K562 (cell line): Measurements from ENCODE around the gene ROPN1L. TPM values are rescaled to one million over a fixed set of nuclear protein-coding genes. Genes with fewer than 3 reads are reported as not detected.

ENCODE experiments used
- CBX3 ChIP-seq, 2 experiments: IDR thresholded peaks; 1 replicate in 1 of 2; 2 replicates in 1 of 2; pipeline ENCODE4 v1.6.1; 2012; ENCODE audit warnings: inconsistent platforms in 2 of 2, low read length in 2 of 2, borderline replicate concordance in 1 of 2, control low read depth in 1 of 2
- CCNT2 ChIP-seq: IDR thresholded peaks from 2 replicates; pipeline ENCODE4 v1.6.1; 2011; ENCODE audit warnings: borderline replicate concordance, low read depth, mild to moderate bottlenecking, moderate library complexity, mixed read lengths, low read length; ENCODE audit not compliant: insufficient read length; ENCODE audit errors: extremely low read depth
- EGR1 ChIP-seq: fragments of 450-650 bp; conservative IDR thresholded peaks from 2 replicates; pipeline ENCODE4 v1.6.1; 2017; ENCODE audit warnings: mild to moderate bottlenecking
- GABPA ChIP-seq: fragments of 200-800 bp; sonication (Bioruptor generic); conservative IDR thresholded peaks from 2 replicates; pipeline ENCODE4 v1.6.1; 2016; ENCODE audit warnings: low read depth, missing genetic modification characterization, missing compliant biosample characterization
- GATA2 ChIP-seq: sonication (generic); formaldehyde crosslinking; IDR thresholded peaks from 2 replicates; pipeline ENCODE4 v1.4.0; 2020; ENCODE audit warnings: mild to moderate bottlenecking, missing genetic modification reagents
- HDAC1 ChIP-seq, 2 experiments: fragments of 450-650 bp; IDR thresholded peaks; 2 replicates each; pipeline ENCODE4 v1.6.1; 2016 to 2017; ENCODE audit warnings: inconsistent platforms in 1 of 2, mild to moderate bottlenecking in 1 of 2, moderate library complexity in 1 of 2
- MITF ChIP-seq: IDR thresholded peaks from 2 replicates; pipeline ENCODE4 v1.6.1; 2014; ENCODE audit warnings: antibody characterized with exemption
- NFE2L1 ChIP-seq: fragments of 450-650 bp; IDR thresholded peaks from 2 replicates; pipeline ENCODE4 v1.6.1; 2016; ENCODE audit warnings: missing genetic modification characterization, low read depth, mild to moderate bottlenecking, missing compliant biosample characterization, moderate library complexity, borderline replicate concordance
- NONO ChIP-seq, 2 experiments: fragments of 200-400 bp in 1 of 2; fragments of 450-650 bp in 1 of 2; formaldehyde crosslinking in 1 of 2; IDR thresholded peaks; 2 replicates each; pipeline ENCODE4 v1.6.1; 2017; ENCODE audit warnings: low read depth in 2 of 2, mild to moderate bottlenecking in 2 of 2, moderate library complexity in 2 of 2, low read length in 1 of 2
- OTX1 ChIP-seq: fragments of 450-650 bp; formaldehyde crosslinking; IDR thresholded peaks from 2 replicates; pipeline ENCODE4 v1.4.0; 2022; ENCODE audit warnings: mild to moderate bottlenecking
- PHB ChIP-seq: fragments of 250-450 bp; sonication (Bioruptor Pico); IDR thresholded peaks from 2 replicates; pipeline ENCODE4 v1.5.0; 2021
- PHF21A ChIP-seq: fragments of 450-650 bp; IDR thresholded peaks from 2 replicates; pipeline ENCODE4 v1.6.1; 2017; ENCODE audit warnings: low read depth, borderline replicate concordance
- RBM17 ChIP-seq: fragments of 200-400 bp; formaldehyde crosslinking; IDR thresholded peaks from 2 replicates; pipeline ENCODE4 v1.6.1; 2017; ENCODE audit warnings: low read depth, mild to moderate bottlenecking, low read length, borderline replicate concordance
- SAFB2 ChIP-seq: fragments of 200-400 bp; formaldehyde crosslinking; IDR thresholded peaks from 2 replicates; pipeline ENCODE4 v1.6.1; 2018; ENCODE audit warnings: borderline replicate concordance, low read length, low read depth, moderate library complexity; ENCODE audit not compliant: severe bottlenecking
- SFPQ ChIP-seq: fragments of 200-400 bp; formaldehyde crosslinking; IDR thresholded peaks from 2 replicates; pipeline ENCODE4 v1.6.1; 2017; ENCODE audit warnings: mild to moderate bottlenecking, low read depth, low read length, moderate library complexity
- TSHZ1 ChIP-seq: fragments of 250-450 bp; sonication (Bioruptor Pico); IDR thresholded peaks from 2 replicates; pipeline ENCODE4 v1.4.0; 2020; ENCODE audit warnings: mild to moderate bottlenecking, moderate library complexity
- ZC3H4 ChIP-seq: sonication (generic); formaldehyde crosslinking; IDR thresholded peaks from 2 replicates; pipeline ENCODE4 v1.9.0; 2021; ENCODE audit warnings: missing genetic modification reagents, borderline replicate concordance
- ZNF12 ChIP-seq: sonication (generic); formaldehyde crosslinking; IDR thresholded peaks from 2 replicates; pipeline ENCODE4 v1.4.0; 2020; ENCODE audit warnings: mild to moderate bottlenecking, missing genetic modification reagents
- ZNF316 ChIP-seq: fragments of 450-650 bp; IDR thresholded peaks from 2 replicates; pipeline ENCODE4 v1.6.1; 2016
- ZNF79 ChIP-seq: fragments of 250-450 bp; sonication (Bioruptor Pico); IDR thresholded peaks from 2 replicates; pipeline ENCODE4 v1.4.0; 2020; ENCODE audit warnings: low read depth, mild to moderate bottlenecking, moderate library complexity
- polyA plus RNA-seq, 8 experiments: library from polyadenylated mRNA; depleted of rRNA in 4 of 8; stranded (reverse) in 5 of 8; unstranded in 3 of 8; fragments of >200 nt; fragmentation: Nextera tagmentation in 2 of 8; fragmentation: Illumina TruSeq in 1 of 8; extraction: Ambion mirVana in 2 of 8; extraction: Trizol in 1 of 8; gene quantifications; 2 replicates each; pipeline versions ENCODE4 v1.2.1 to v1.2.3, GENCODE V29; 2011 to 2014; ENCODE audit warnings: inconsistent platforms in 1 of 8, missing spikeins in 1 of 8
- total RNA-seq, 7 experiments: library from RNA; depleted of rRNA in 6 of 7; stranded (reverse); fragments of >200 nt in 6 of 7; fragmentation: Illumina TruSeq in 2 of 7; extraction: Trizol in 2 of 7; gene quantifications; 2 replicates each; pipeline versions ENCODE4 v1.2.1 to v1.2.3, GENCODE V29; 2011 to 2021; ENCODE audit warnings: low replicate concordance in 1 of 7
- TF ChIP-seq, protein P1 (sequence below): sonication (generic); formaldehyde crosslinking; IDR thresholded peaks from 2 replicates; pipeline ENCODE4 v1.9.0; 2022; ENCODE audit warnings: mild to moderate bottlenecking, missing genetic modification reagents

Gene ROPN1L
- total and polyA plus RNA-seq, 9 of the 15 experiments (the other 6 are each of a cell fraction or from before 2014, with no cell fraction given): 0.04 to 0.85 (median 0.24) TPM; not detected in 3

DNA sequence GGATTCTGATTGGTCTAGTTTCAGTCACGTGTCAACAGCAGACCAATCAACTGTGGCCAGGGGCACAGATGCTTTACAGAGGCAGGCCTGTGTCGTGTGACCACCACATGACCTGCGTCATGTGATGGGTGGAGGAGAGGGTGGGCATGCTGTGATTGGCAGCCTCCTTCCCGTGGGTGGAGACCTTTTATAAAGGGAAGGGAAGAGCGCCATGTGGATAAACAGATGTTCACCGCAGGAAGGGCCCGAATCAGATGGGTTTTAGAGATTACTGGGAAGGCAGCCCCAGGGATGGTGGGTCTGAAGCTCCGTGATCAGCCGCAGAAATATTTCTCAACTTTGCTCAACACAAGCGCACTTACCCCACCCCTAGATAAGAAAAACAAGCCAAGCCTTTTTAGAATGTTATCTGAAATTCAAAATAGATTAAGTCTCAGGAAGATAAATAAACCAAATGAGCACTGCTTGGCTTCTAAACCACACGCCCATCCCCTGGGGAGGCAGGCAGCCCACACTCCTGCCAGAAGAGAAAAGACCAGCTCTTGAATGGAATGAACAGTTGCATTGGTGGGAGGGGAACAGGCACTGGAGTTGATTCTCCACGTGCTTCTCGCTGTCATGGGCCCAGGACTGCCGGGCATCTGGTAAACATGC lies 43.6 kb downstream of the ROPN1L start (continued):
- no peak for TF ChIP-seq TSHZ1 (CRISPR knock-in tag)
- TF ChIP-seq GATA2 (CRISPR knock-in tag): no peak
- TF ChIP-seq OTX1 (CRISPR knock-in tag): no peak
- TF ChIP-seq, protein P1, sequence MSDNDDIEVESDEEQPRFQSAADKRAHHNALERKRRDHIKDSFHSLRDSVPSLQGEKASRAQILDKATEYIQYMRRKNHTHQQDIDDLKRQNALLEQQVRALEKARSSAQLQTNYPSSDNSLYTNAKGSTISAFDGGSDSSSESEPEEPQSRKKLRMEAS (CRISPR knock-in tag): peak; percentile 70; the same call in 1 of the 2 replicates
- TF ChIP-seq RBM17: no peak
- TF ChIP-seq PHF21A: peak; percentile 91; the same call in 1 of the 2 replicates
- TF ChIP-seq CCNT2: peak; percentile 38
- TF ChIP-seq ZNF79 (CRISPR knock-in tag): no peak
- TF ChIP-seq ZNF12: no peak; the same call in 1 of the 2 replicates
- TF ChIP-seq NFE2L1 (tag): no peak
- TF ChIP-seq ZNF316: no peak
- peak; percentile 98 for TF ChIP-seq MITF
- no peak for TF ChIP-seq SFPQ
- 0 out of 4 replicates have a peak, but pooled peaks of 1 of the 2 experiments have one; percentile 21 for TF ChIP-seq HDAC1 (IDR thresholded peaks at IDR 0.05)
- TF ChIP-seq NONO (IDR thresholded peaks at IDR 0.05; ENCODE audit: low read depth in 2 of 2, low read length in 1 of 2): no peak
- TF ChIP-seq SAFB2: no peak
- no peak for TF ChIP-seq PHB (CRISPR knock-in tag)
- no peak for TF ChIP-seq ZC3H4 (CRISPR knock-in tag)
- TF ChIP-seq EGR1: peak; percentile 62; the same call in 1 of the 2 replicates
- TF ChIP-seq GABPA (tag): peak; percentile 54; the same call in 1 of the 2 replicates
- peak in 1 of 2 experiments; percentile 63; a peak in 1 of 3 replicates for TF ChIP-seq CBX3 (IDR thresholded peaks at IDR 0.05; ENCODE audit: borderline replicate concordance in 1 of 2, low read length in 2 of 2)
